ENCODE data around the gene ZNF431. TPM values are rescaled to one million over a fixed set of nuclear protein-coding genes. Genes with fewer than 3 reads are reported as not detected.
A peak's percentile ranks its signal among the peaks of the same experiment; 100 is the strongest.

The ZNF431 gene
- total RNA-seq (2014; rRNA removed) (2.5 and 9.2 TPM in 2 replicates), Bru-seq, nascent RNA (percentile 76 among the genes with signal in this experiment), BruChase-seq, experiment 1, labeled RNA remaining after a 6-hour chase (percentile 71 among the genes with signal in this experiment), BruChase-seq, experiment 2, labeled RNA remaining after a 2-hour chase (percentile 74 among the genes with signal in this experiment)
- long read RNA-seq, full-length matches to known transcripts = 2 of 14 reads
- long read RNA-seq, partial matches to known transcripts = 2 of 14 reads
- long read RNA-seq, other reads (novel, unspliced or antisense) = 10 of 14 reads

DNA sequence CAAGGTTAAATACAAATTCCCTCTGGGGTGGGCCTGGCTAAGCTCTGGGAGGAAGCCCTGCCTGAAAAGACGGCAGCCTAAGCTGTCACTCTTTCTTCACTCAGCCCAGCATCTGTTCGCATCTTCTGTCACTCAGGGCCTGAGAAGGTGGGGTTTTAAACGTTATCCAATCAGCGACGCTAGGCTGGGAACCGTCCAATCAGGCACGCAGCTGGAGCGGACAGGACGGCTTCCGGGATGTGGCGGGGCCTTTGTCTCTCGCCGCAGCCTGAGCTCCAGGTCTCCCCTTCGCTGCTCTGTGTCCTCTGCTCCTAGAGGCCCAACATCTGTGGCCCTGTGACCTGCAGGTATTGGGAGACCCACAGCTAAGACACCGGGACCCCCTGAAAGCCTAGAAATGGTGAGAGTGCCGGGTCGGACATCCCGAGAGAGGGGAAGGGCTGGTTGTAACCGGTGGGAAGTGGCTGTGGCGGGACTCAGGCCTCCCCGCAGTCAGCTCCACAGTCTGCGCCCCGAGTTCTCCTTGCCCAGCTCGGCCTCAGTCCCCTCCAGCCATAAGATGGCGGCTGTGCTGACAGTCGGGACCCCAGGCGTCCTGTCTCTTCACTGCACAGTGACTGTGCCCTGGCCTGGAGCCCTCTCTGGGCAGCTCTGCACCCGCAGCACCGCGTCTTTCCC is at the start of gene ZNF431:
Gene ZNF431, plus strand, starts transcription at position 254 of the 678 bp plus-strand sequence. Its CDS starts 144 bp downstream, at position 398.
- Histone ChIP-seq H2AFZ (ENCODE audit: low read length) (peak within 1 kb of the TSS; percentile 82), H4K20me1 (ENCODE audit: low read length) (no peaks in the 10 kb centered on the region), H3K9ac (ENCODE audit: low read length) (peak within 1 kb of the TSS; percentile 87), H3K4me1 (ENCODE audit: insufficient read depth, low read length) (0 out of 2 replicates have a peak, but pooled peaks cover 6% of the 10 kb centered on the region), H3K4me3 (ENCODE audit: low read length) (peak within 1 kb of the TSS; percentile 90), H3F3A (ENCODE audit: low read length, unreplicated experiment) (no peaks in the 10 kb centered on the region), H3K27me3 (ENCODE audit: low read length) (no peaks in the 10 kb centered on the region), H3K79me2 (ENCODE audit: low read length) (peaks cover 18% of the 10 kb centered on the region), H3K36me3 (ENCODE audit: low read depth, low read length) (peaks cover 35% of the 10 kb centered on the region), H3K27ac (ENCODE audit: low read length) (no peak within 1 kb of the TSS), H3K4me2 (ENCODE audit: low read length) (peak within 1 kb of the TSS; percentile 89), H3K9me3 (ENCODE audit: low read length) (peaks cover 11% of the 10 kb centered on the region; the same call in 1 of the 2 replicates), H3K9me2 (replicated peaks; ENCODE audit: low read length) (no peaks in the 10 kb centered on the region)
- DNase-seq (peak; percentile 94), ATAC-seq (peak; percentile 99)
- TF ChIP-seq, protein P1, sequence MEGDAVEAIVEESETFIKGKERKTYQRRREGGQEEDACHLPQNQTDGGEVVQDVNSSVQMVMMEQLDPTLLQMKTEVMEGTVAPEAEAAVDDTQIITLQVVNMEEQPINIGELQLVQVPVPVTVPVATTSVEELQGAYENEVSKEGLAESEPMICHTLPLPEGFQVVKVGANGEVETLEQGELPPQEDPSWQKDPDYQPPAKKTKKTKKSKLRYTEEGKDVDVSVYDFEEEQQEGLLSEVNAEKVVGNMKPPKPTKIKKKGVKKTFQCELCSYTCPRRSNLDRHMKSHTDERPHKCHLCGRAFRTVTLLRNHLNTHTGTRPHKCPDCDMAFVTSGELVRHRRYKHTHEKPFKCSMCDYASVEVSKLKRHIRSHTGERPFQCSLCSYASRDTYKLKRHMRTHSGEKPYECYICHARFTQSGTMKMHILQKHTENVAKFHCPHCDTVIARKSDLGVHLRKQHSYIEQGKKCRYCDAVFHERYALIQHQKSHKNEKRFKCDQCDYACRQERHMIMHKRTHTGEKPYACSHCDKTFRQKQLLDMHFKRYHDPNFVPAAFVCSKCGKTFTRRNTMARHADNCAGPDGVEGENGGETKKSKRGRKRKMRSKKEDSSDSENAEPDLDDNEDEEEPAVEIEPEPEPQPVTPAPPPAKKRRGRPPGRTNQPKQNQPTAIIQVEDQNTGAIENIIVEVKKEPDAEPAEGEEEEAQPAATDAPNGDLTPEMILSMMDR (conservative IDR thresholded peaks at IDR 0.05; ENCODE audit: low read depth, low read length) = no peak
- TF ChIP-seq EZH2 (IDR thresholded peaks at IDR 0.05; ENCODE audit: low read length, unreplicated experiment) = no peak
- TF ChIP-seq EZH2phosphoT487 (IDR thresholded peaks at IDR 0.05; ENCODE audit: borderline replicate concordance, low read length) = no peak
- ChIA-PET POLR2A (ENCODE audit: unreplicated experiment) (interaction anchor here (0.6 kb wide), 1 partner anchor 22 kb away, joined by 4 read pairs; no protein-coding TSS in a partner anchor), CTCF (interaction anchor here (0.6 kb wide), 1 partner anchor 57 kb away, joined by 5 read pairs; no protein-coding TSS in a partner anchor)
- BruUV-seq (replicated peaks) = TSS peak; percentile 71
- intact Hi-C loops (cut with micrococcal nuclease) = no loop called here

GRCh38 chr19:21092109-21092508 is 49.7 kb upstream of the ZNF431 start:
- no peaks in the 10 kb centered on the region for H4K20me1 ChIP-seq (ENCODE audit: low read length)
- H3K4me1 ChIP-seq (ENCODE audit: insufficient read depth, low read length) = no peaks in the 10 kb centered on the region
- TF ChIP-seq EZH2phosphoT487 (IDR thresholded peaks at IDR 0.05; ENCODE audit: borderline replicate concordance, low read length) (no peak), EZH2 (IDR thresholded peaks at IDR 0.05; ENCODE audit: low read length, unreplicated experiment) (no peak)
- TF ChIP-seq, protein P1 (conservative IDR thresholded peaks at IDR 0.05; ENCODE audit: low read depth, low read length) = no peak
- H3K4me3 ChIP-seq (ENCODE audit: low read length) = no peak overlapping the region
- no peak overlapping the region for H3K27ac ChIP-seq (ENCODE audit: low read length)
- BruUV-seq (replicated peaks) = no TSS peak
- H3F3A ChIP-seq (ENCODE audit: low read length, unreplicated experiment) = no peaks in the 10 kb centered on the region
- H3K9me2 ChIP-seq (replicated peaks; ENCODE audit: low read length) = no peaks in the 10 kb centered on the region
- H3K79me2 ChIP-seq (ENCODE audit: low read length) = no peaks in the 10 kb centered on the region
- ChIA-PET CTCF (no interaction called here), POLR2A (ENCODE audit: unreplicated experiment) (no interaction called here)
- H2AFZ ChIP-seq (ENCODE audit: low read length) = no peak overlapping the region
- H3K9me3 ChIP-seq (ENCODE audit: low read length) = no peaks in the 10 kb centered on the region
- intact Hi-C loops (cut with micrococcal nuclease) = no loop called here
- H3K4me2 ChIP-seq (ENCODE audit: low read length) = no peak overlapping the region
- H3K27me3 ChIP-seq (ENCODE audit: low read length) = no peaks in the 10 kb centered on the region
- no peak overlapping the region for H3K9ac ChIP-seq (ENCODE audit: low read length)
- H3K36me3 ChIP-seq (ENCODE audit: low read depth, low read length) = no peaks in the 10 kb centered on the region; the same call in 1 of the 2 replicates
- DNase-seq (no peak), ATAC-seq (no peak)

Data from PC-3 (cell line).